ENCODE data around the gene FBLN2.

DNA sequence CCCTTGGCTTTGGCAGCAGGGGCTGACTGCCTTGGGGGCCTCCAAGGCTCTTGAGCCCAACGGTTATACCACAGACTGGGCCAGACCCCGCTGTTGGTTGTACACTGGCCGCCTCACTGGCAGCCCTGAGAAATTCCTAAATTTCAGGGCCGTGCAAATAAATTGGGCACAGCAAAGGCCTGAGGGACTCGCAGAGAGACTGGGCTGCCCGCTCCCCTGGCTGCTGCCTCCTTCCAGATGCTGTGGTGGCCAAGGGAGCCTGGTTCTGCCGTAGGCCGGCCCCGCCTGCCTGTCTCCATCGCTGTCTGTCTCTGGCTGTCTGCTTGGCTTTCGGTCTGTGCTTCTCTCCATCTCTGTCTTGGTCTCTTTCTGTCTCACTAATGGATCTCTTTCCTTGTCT, 9.0 kb downstream of the FBLN2 start:
- TF ChIP-seq POLR2AphosphoS5 (IDR thresholded peaks at IDR 0.05; ENCODE audit: low read depth): no peak
- TF ChIP-seq, protein P1, sequence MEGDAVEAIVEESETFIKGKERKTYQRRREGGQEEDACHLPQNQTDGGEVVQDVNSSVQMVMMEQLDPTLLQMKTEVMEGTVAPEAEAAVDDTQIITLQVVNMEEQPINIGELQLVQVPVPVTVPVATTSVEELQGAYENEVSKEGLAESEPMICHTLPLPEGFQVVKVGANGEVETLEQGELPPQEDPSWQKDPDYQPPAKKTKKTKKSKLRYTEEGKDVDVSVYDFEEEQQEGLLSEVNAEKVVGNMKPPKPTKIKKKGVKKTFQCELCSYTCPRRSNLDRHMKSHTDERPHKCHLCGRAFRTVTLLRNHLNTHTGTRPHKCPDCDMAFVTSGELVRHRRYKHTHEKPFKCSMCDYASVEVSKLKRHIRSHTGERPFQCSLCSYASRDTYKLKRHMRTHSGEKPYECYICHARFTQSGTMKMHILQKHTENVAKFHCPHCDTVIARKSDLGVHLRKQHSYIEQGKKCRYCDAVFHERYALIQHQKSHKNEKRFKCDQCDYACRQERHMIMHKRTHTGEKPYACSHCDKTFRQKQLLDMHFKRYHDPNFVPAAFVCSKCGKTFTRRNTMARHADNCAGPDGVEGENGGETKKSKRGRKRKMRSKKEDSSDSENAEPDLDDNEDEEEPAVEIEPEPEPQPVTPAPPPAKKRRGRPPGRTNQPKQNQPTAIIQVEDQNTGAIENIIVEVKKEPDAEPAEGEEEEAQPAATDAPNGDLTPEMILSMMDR (IDR thresholded peaks at IDR 0.05; ENCODE audit: insufficient read depth, low read length): no peak
- no peak for TF ChIP-seq REST (IDR thresholded peaks at IDR 0.05; ENCODE audit: insufficient replicate concordance, low read depth)

All from HL-60 (cell line).